Thoracic aorta (tissue), 2 donors: Measurements from ENCODE around the gene IGF1. TPM values are rescaled to one million over a fixed set of nuclear protein-coding genes. Genes with fewer than 3 reads are reported as not detected.

Experiments used
- ATAC-seq: fragments of 150-250 bp; one replicate; pipeline ENCODE4 v1.8.0; 2017; ENCODE audit warnings: low read depth; ENCODE audit not compliant: insufficient number of reproducible peaks, low FRiP score
- DNase-seq: peaks from one replicate; pipeline ENCODE4 v3.0.0-alpha.2; 2020; ENCODE audit warnings: low spot score
- H3K27ac ChIP-seq, 2 donors: fragments of 200-600 bp; sonication (generic); 1 replicate in 1 of 2; 2 replicates in 1 of 2; pipeline ENCODE4 v1.5.1; 2016; ENCODE audit warnings: mild to moderate bottlenecking in 2 of 2, moderate library complexity in 2 of 2
- H3K27me3 ChIP-seq: fragments of 200-600 bp; sonication (generic); replicated peaks from 2 replicates; pipeline ENCODE4 v1.6.0; 2016; ENCODE audit warnings: mild to moderate bottlenecking; ENCODE audit not compliant: insufficient read depth
- H3K36me3 ChIP-seq: fragments of 200-600 bp; sonication (generic); one replicate; pipeline ENCODE4 v1.5.1; 2016
- H3K4me1 ChIP-seq, 2 donors: fragments of 200-600 bp; sonication (generic); 1 replicate in 1 of 2; 2 replicates in 1 of 2; pipeline versions ENCODE4 v1.5.1 to v1.6.0; 2016; ENCODE audit warnings: low read depth in 2 of 2, mild to moderate bottlenecking in 1 of 2; ENCODE audit not compliant: control insufficient read depth in 1 of 2
- H3K4me3 ChIP-seq: fragments of 200-600 bp; sonication (generic); 2 replicates; pipeline ENCODE4 v1.5.1; 2016; ENCODE audit warnings: mild to moderate bottlenecking
- H3K9me3 ChIP-seq: fragments of 200-600 bp; sonication (generic); 2 replicates; pipeline ENCODE4 v1.5.1; 2016
- CTCF ChIP-seq: fragments of 200-600 bp; sonication (generic); IDR thresholded peaks from one replicate; pipeline ENCODE4 v1.5.1; 2019; ENCODE audit warnings: antibody characterized with exemption
- total RNA-seq, 2 donors: library from RNA; depleted of rRNA; stranded (reverse); fragments of >200 nt; gene quantifications; one replicate each; pipeline versions ENCODE4 v1.1.0 to v1.2.3, GENCODE V29; 2016

Gene IGF1
- total RNA-seq, 2 donors from 2014 or later, result 37.9 to 44.0 TPM

- DNase-seq (no peak), ATAC-seq (no peak)
- no peak overlapping the region for H3K27ac ChIP-seq
These were observed 104.1 kb downstream of the IGF1 start for GRCh38 chr12:102376181-102376747.

GRCh38 chr12:102374190-102374589, 106.2 kb downstream of the IGF1 start:
- no peak for TF ChIP-seq CTCF
- no peak for ATAC-seq
- no peaks in the 10 kb centered on the region for H3K36me3 ChIP-seq
- H3K4me1 ChIP-seq, result no peaks in the 10 kb centered on the region
- H3K9me3 ChIP-seq, result no peaks in the 10 kb centered on the region
- no peak overlapping the region for H3K27ac ChIP-seq
- no peaks in the 10 kb centered on the region for H3K27me3 ChIP-seq
- no peak for DNase-seq
- H3K4me3 ChIP-seq, result no peak overlapping the region

More at GRCh38 chr12:102376181-102376747, 104.1 kb downstream of the IGF1 start:
- no peaks in the 10 kb centered on the region for H3K36me3 ChIP-seq
- no peaks in the 10 kb centered on the region for H3K9me3 ChIP-seq
- no peak for TF ChIP-seq CTCF
- H3K4me1 ChIP-seq, result no peaks in the 10 kb centered on the region
- no peak overlapping the region for H3K4me3 ChIP-seq
- no peaks in the 10 kb centered on the region for H3K27me3 ChIP-seq

GRCh38 chr12:102372087-102372486, 108.3 kb downstream of the IGF1 start:
- DNase-seq, result no peak
- Histone ChIP-seq H3K4me1 (no peaks in the 10 kb centered on the region), H3K36me3 (no peaks in the 10 kb centered on the region), H3K9me3 (no peaks in the 10 kb centered on the region), H3K27me3 (no peaks in the 10 kb centered on the region), H3K4me3 (no peak overlapping the region), H3K27ac (no peak overlapping the region)
- no peak for TF ChIP-seq CTCF
- no peak for ATAC-seq

GRCh38 chr12:102371165-102371564, 109.2 kb downstream of the IGF1 start:
- Histone ChIP-seq H3K4me3 (no peak overlapping the region), H3K9me3 (no peaks in the 10 kb centered on the region), H3K27me3 (no peaks in the 10 kb centered on the region), H3K36me3 (no peaks in the 10 kb centered on the region), H3K27ac (no peak overlapping the region), H3K4me1 (no peaks in the 10 kb centered on the region)
- ATAC-seq, result no peak
- TF ChIP-seq CTCF, result no peak
- no peak for DNase-seq

GRCh38 chr12:102369876-102370275, 110.5 kb downstream of the IGF1 start:
- Histone ChIP-seq H3K27me3 (no peaks in the 10 kb centered on the region), H3K36me3 (no peaks in the 10 kb centered on the region), H3K4me1 (no peaks in the 10 kb centered on the region), H3K4me3 (no peak overlapping the region), H3K9me3 (no peaks in the 10 kb centered on the region), H3K27ac (no peak overlapping the region)
- ATAC-seq (no peak), DNase-seq (no peak)
- no peak for TF ChIP-seq CTCF
